Stimulated activated CD8-positive, alpha-beta memory T cell treated with anti-CD3 and anti-CD28 coated beads, Interleukin-4, amount 100 ng/mL, for 48 hours (primary cell): Measurements from ENCODE around the gene NEK2.
A peak's percentile ranks its signal among the peaks of the same experiment; 100 is the strongest.
"Not testable (repeated sequence)": the region's sequence is repeated elsewhere in the genome, so short reads cannot be mapped to it uniquely, and the experiment has no call there.

Source experiments
- DNase-seq: peaks from one replicate; pipeline ENCODE4 v3.0.0-alpha.2; 2020

Gene NEK2

DNA sequence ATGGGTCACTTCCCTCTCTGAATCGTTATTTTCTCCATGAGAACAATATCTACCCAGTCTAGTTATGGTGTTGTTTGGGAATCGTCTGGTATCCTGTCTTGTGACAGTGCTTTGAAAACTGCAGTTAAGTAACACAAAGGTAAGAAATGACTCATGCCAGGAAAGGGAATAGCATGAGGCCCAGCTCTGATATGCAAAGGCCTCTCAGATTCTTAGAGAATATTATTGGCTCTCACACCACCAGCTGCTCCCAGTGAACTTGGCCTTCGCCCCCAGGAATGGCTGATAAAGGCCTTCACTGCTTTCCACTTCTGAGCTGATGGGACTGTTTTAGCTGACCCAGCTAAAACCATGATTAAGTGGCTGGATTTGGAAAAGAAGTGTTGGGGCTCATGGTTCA, 27.1 kb downstream of the NEK2 start:
- no peak for DNase-seq

DNA sequence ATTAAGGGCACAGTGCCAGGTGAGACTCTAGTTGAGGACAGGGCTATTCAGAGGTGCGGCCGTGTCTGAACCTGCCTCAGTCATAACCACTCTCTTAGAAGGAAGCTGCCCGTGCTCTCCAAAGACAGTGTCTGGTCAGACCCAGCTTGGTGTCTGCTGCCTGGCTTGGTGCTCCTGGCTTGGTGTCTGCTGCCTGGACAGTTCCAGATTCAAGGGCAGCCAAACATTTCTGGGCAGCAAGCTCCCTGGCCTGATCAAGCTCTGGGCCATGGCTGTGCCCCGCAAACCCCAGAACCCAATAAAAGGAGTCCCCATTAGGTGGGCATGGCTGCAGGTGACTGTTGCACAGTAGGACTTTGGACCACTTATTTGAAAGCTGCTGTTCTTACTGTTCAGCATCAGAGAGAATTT, 27.7 kb downstream of the NEK2 start:
- no peak for DNase-seq

DNA sequence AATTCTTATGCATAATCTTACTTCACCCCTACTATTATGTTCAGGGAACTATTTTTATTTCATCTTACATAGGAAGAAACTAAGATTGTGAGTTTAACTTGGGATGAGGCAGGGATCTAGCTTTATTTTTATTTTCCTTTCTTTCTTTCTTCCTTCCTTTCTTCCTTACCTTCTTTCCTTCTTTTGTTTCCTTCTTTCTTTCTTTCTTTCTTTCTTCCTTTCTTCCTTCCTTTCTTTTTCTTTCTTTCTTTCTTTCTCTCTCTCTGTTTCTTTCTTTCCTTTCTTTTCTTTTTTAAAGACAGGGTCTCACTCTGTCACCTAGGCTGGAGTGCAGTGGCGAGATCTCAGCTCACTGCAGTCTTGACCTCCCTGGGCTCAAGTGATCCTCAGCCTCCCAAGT, 28.9 kb downstream of the NEK2 start:
- no peak for DNase-seq

DNA sequence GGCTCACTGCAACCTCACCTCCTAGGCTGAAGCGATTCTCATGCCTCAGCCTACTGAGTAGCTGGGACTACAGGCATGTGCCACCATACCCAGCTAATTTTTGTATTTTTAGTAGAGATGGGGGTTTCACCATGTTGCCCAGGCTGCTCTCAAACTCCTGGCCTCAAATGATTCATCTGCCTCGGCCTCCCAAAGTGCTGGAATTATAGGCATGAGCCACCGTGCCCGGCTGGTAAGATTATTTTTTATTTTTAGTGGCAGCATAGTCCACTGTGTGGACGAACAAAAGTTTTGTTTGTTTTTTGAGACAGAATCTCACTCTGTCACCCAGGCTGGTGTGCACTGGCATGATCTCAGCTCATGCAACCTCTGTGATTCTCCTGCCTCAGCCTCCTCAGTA, 29.8 kb downstream of the NEK2 start:
- not testable (repeated sequence) for DNase-seq

DNA sequence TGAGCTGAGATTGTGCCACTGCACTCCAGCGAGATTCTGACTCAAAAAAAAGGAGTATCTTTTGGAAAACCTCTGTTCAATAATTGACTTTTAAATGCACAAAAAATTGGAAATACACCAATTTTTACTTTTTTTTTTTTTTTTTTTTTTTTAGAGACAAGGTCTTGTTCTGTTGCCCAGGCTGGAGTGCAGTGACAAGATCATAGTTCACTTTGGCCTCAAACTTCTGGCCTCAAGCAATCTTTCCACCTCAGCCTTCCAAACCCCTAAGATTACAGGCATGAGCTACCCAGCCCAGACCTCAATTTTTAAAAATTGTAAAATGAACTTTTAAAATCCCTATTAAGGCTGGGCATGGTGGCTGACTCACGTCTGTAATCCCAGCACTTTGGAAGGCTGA, 30.8 kb downstream of the NEK2 start:
- DNase-seq = no peak

DNA sequence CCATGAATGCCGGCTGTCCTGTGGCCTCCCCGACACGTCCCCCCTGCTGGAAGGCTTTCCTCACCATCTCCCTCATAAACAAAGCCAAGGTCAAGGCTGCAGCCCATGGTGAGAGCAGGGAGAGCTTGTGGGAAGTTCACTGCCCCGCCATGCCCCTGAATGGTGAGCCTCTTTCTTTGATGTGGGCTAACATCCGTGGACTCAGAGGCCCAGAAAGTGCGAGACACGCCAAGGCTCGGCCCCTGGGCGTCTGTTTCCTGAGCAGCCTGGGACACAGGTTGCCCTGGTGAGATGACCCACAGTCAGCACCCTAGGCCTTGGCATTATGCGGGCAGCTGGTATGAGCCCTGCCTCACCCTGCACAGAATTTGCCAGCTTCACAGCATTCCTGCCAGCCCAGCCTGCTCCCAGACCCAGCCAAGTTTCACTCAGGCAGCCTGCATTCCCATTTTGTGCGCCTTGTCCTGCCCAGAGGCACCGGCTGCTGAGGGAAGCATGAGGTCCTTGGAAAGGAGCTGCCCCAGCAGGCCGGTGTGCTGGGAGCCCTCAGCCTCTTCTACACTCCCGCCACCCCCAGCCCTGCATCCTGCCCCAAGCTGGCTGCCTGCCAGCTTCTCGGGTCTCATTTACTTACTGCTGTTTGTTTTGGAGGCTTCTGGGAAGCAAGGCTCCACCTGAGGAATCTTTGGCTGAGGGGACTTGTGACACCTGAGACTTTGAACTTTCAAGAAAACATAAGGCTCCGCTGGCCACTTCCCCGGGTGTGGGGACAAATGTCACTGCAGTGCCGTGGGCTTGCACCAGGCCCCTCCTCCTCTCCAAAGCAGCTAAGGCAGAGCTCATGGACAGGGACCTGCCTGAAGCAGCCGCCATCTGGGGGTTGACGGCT, 31.9 kb downstream of the NEK2 start:
- DNase-seq = peak; percentile 32

DNA sequence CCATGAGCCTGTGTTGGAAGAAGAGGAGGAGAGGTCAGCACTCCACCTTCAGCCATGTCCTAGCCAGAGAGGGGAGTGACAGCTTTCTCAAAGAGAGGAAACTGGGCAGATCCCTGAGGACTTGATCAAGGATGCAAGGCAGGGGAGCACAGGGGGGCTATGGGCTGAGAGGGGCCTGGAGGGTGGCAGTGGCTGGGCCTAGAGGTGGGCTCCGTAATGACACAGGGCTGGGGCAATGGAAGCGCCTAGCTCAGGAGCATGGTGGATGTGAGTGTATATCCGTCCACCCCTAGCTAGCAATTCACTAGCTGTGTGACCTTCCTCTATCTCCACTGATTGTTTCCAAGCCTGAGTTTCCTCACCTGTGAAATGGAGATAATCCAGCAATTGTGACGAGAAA, 32.6 kb downstream of the NEK2 start:
- DNase-seq = peak; percentile 10

DNA sequence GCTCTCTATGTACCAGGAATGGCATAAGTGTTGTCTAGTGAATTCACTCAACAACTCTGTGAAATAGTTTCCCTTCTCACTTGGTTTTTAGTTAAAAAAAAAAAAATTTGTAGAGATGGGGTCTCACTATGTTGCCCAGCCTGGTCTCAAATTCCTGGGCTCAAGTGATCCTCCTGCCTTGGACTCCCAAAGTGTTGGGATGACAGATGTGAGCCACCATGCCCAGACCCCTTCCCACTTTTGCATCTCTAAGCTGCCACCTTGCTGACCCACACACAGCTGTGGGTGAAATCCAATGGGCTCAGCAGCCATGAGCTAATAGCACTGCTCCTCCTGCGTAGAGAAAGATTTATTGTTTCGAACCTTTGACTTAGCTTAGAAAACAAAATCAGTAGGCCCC, 33.5 kb downstream of the NEK2 start:
- peak; percentile 9 for DNase-seq

DNA sequence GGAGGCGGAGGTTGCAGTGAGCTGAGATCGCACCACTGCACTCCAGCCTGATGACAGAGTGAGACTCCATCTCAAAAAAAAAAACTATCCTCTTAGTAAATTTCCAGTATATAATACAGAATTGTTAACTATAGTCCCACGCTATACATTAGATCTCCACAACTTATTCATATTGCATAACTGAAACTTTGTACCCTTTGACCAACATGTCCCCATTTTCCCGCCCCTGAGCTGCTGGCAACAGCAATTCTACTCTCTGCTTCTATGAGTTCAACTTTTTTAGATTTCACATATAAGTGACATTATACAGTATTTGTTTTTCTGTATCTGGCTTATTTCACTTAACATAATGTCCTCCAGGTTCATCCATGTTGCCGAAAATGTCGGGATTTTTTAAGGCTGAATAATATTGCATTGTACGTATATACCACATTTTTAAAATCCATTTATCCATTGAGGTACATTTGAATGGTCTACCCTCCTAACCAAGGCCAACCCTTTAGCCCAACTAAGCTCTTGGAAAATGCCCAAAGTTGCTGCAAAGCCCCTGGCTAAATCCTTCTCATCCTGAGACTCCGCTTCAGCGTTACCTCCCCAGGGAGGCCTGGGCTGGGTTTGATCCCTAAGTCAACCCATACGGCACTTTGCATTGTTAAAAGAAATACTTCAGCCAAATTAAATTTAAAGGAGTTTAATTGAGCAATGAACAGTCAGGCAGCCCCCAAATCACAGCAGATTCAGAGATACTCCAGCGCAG, 34.2 kb downstream of the NEK2 start:
- peak; percentile 10 for DNase-seq

DNA sequence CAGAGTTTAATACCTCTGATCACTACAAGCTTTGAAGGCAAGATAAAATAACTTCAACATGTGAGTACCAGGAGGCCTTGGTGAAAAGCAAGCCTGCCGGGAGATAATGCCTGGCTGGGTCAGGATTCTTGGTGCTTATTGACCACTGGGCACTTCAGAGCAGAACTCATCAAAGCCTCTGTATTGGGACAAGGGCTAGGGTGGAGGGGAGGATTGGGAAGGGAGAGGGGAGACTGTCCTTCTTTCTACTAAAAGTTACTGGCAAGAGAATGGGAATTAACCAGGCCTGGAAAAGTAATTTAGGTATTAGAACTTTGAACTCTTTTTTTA, 35.2 kb downstream of the NEK2 start:
- DNase-seq = no peak

DNA sequence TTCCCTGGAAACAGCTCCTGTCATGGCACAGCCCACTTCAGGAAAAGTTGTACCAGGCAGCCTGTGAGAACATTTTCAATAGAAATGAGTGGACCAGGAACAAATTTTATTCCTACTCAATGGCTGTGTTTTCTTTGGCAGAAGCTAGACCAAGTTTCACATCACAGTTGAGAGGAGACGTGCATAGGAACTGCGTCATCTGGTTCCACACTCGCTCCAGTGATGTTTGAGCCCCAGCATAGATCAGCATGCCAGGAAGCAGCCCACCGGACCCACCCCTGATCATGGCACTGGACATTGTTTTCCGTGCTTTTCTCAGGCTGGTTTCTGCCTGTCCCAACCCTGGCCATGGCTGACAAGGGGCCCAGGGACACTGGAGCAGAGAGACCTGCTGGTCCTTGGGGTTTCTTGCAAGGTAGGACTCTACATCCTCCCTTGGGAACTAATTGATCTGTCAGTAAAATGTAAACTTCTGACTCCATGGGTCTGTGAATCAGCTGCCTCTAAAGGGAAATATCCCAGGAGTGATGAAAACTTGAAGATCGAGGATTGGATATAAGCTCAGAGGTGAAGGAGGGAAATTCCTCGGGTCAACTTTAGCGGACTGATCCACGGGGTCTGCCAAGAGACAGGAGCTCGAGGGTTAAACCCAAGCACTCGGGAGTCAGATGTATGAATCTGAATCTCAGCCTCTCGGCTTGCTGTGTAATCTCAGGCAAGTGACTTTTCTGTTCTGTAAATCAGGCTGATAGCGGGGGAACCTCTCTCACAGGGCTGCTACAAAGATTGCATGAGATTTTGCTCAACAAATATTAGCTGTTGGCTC, 35.7 kb downstream of the NEK2 start:
- peak; percentile 10 for DNase-seq

DNA sequence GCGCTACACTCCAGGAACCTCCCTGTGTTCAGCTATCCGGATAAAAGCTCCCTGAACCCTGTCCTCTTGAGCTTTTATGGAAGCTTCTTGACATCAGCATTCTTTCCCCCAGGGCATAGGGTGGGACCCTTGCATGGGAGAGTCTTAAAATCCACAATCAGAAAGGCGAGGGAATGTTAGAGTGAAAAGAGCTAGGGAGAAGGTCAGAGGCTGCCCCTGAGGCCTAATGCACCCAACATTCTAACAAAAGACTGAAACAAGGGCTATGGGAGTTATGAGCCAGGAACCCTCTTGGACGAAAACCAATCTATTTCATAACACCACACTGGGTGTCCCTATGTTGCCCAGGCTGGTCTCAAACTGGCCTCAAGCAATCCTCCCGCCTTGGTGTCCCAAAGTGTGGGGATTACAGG, 36.7 kb downstream of the NEK2 start:
- DNase-seq = peak; percentile 6

DNA sequence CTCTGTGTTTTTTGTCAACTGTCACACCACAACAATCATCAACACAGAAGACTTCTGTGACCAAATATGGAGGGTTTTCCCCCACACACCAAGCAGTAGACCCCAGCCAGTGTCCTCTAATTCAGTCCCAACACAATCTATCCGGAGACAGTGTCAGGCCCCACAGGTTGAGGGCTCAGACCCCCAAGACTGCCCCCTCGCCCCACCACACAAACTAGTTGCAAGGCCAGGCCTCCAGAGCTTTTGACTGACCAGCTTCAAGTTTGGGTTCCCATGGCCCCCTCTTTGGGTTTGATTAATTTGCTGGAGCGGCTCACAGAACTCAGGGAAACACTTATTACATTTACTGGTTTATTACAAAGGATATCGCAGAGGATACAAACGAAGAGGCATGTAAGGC, 37.2 kb downstream of the NEK2 start:
- DNase-seq = no peak

DNA sequence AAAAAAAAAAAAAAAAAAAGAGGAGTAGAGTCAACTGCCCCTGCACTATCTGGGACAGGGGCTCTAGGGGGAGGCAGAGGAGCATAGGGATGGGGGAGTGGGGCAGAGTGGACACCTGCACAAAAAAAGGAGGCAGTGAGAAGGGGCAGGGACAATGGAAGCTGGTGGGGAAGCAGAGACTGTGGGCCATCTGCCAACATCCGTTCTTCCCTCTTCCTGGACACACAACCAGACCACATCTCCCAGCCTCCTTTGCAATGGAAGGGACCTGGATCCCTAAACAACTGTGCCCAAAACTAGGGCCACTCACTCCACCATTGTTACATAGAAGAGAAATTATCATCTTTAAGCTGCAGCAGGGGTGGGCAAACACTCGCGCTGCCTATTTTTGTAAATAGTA, 38.4 kb downstream of the NEK2 start:
- no peak for DNase-seq

DNA sequence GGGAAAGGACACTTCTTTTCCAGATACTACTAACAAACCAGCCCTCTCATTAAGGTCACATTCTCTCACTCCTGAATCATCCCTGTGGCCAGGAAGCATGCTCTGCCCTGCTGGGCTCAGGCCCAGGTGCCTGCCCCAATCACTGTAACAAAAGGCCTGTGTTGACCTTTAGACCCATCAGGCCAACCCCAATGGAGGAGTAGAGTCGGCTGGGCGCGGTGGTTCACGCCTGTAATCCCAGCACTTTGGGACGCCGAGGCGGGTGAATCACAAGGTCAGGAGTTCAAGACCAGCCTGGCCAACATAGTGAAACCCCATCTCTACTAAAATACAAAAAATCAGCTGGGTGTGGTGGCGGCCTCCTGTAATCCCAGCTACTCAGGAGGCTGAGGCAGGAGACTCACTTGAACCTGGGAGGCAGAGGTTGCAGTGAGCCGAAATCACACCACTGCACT, 38.8 kb downstream of the NEK2 start:
- DNase-seq = not testable (repeated sequence)

DNA sequence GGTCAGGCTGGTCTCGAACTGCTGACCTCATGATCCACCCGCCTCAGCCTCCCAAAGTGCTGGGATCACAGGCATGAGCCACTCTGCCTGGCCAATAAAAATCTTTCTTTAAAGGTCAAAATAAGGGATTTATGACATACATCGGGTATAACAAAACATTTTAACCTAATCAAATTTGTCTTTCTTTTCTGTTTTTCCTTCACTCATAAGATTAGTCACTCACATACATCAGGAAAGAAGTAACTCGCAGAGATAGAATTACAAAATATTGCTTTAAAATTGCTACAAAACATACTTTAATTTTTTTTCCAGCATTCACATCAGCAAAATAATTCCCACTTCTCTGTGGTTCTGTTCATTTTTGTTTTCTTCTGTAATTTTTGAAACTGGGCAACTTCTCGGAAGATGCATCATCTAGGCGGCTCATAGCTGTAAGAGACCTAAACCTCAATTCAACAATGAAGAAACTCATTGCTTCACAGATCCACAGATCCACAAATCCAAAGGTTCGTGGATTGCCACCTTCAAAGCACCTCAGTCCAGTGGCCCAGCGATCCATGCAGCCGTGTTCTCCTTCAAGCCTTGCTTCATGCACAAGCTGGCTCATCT, 39.7 kb downstream of the NEK2 start:
- DNase-seq = no peak

DNA sequence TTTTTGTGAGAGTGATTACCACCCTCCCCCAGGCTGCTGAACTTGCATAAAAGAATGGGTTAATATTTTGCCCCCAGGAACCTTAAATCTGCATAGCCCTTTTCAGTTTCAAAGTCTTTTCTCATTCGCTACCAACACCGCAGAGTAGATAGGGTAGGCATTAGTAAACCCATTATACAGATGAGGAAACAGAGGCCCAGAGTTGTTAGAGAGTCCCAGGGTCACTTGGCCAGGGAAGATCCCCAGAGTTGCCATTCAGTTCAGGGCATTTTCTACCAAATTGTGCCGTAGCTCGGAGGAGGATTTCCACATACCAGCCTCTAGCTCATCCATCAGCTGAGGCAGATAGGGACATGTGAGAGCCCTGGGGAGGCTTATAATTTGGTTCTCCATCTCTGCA, 40.5 kb downstream of the NEK2 start:
- no peak for DNase-seq

DNA sequence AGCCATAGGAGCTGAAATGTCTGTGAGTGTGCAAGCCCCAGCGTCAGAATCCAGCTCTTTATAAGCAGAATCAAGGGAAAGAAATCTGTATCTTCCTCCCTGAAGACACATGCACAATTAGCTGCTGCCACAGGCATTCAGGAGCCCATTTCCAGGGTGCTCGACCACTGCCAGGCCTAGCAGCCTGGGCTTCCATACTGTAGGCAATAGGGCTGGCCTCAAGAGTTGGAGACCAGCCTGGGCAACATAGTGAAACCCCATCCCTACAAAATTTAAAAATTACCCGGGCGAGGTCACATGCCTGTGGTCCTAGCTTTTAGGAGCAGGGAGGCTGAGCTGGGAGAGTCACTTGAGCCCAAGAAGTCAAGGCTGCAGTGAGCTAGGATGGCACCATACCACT, 41.0 kb downstream of the NEK2 start:
- no peak for DNase-seq

DNA sequence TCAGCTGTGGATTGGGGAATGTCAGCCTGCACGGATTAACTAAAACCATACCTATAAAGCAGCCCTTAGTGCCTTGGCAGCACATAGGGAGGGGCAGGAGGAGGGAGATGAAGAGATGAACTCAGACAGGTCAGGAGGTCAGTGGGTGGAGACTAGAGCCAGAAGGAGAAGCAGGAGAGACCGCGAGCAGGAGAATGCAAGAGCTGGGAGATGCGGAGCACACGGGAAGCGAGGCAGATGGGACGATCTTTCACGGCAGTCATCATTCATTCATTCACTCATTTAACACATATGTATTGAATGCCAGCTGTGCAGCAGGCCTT, 41.9 kb downstream of the NEK2 start:
- no peak for DNase-seq

DNA sequence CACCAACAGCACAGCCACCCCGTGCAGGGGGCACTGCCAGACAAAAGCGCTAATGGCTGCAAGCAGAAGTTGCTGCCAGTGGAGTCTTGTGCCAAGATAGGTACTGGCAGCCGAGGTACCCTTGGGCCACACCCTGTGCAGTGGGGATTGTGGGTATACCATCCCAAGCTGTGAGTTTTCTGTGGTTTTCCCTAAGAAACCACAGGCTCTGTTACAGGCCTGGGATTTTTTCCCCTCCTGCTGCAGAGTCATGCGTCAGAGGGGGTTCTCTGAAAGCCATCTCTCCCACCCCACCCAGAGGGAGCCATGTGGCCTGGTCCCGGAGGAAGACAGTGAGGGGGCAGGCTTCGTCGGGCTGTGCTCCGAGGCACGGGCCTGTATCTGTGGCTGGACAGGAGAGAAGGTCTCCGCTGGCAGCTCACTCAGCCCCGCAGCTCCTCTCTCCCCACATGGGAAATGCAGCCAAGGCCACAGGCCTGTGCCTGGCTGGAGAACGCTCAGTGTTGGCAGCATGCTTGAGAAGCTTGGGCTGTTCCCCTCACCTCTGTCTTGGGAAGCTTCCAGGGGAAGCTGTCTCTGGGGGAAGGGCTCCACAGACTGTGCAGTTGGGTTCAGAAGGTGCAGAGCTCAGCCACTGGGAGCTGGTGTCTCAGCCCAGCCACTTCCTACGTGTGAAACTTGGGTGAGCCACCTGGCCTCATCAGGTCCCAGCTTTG, 42.5 kb downstream of the NEK2 start:
- DNase-seq = no peak

DNA sequence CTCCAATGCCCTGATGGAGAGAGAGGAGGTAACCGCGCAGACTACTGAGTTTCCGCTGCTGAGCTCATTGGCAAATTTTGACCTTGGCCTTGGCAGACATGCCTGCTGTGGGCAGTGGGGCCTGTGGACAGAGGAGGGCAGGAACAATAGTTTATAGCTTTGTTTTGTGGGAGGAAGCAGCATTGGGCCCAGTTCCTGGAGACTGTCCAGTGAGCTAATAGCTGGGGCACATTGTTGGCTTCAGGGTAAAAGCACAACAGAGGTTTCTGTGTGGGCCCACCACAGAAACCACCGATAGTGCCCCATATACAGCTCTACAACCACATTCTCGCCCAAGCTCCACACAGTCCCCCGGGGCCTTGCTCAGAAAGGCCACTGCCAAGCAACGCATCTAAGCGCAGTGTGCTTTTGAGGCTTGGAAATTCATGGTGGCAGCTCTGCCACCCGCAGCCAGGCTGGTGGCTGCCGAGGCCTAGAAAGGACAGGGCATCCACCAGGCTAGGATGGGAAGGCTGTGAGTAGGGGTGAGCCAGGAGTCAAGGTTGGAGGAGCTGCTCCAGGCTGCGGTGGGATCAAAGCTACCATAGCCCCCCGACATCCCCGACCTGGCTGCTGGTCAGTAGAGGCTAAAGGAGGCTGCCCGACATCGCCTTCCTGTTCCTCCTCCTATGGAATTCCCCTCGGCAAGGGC, 43.2 kb downstream of the NEK2 start:
- DNase-seq = no peak

DNA sequence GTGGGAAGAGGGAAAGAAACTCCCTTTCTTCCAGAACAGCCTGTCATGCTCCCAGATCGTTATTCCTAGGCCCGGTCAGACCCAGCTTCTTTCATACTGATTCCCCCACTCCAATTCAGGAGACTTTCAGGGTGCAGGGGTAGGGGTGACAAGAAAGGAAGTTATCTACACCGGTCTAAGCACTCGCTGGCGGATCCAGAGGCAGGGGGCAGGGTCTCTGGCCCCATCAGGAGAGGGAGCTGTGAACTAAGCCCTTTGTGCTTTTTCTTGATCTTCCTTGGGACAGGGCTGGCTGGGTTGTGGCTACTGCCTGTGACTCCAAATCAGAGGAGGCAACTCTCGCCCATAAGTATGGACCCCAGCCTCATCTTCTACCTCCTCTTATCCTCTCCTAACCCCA, 44.3 kb downstream of the NEK2 start:
- DNase-seq = no peak
